ENCODE measurements around the gene ALOX12B. TPM values are rescaled to one million over a fixed set of nuclear protein-coding genes. Genes with fewer than 3 reads are reported as not detected.

The ALOX12B gene
- total RNA-seq, 2 experiments from 2014 or later: 0.20 to 0.38 TPM

DNA sequence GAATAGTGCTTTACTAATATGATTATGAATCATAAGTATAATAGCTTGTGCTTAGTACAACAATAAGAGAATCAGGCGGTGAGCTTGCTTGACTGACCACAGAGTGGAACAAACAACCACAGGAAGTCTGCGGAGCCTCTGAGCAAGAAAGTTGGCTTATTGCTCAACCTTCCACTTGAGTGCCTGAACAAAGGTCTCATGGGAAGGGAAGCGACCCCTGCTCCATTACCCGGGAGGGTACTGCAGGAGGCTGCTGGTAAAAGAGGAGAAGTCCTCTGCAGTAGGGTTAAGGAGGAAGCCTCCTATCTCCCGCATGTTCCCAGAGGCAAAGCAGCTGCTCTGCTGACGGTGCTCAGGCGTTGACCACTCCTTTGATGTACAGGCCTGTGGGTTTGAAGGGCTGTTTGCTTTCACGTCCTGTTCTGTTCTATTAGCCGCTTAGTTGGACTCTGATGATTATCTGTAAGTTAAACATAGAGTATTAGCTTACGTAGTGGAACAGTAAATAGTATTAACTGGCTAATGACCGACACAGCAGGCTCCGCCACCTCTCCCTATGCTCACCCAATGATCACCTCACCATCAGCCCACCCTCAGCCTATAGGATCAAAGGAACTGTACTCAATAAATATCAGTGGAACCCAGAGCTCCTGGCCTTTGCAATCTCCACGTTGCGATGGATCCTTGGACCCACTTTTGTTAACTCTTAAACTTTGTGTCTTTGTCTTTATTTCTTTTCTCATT, 31.1 kb downstream of the ALOX12B start:
- ChIA-PET CTCF (interaction anchor here (1.0 to 8.6 kb wide), 15 partner anchors 10 to 313 kb away, joined by 3 to 149 read pairs (median 7); partner anchors contain the start of genes ALOXE3 and RNF227), POLR2A (interaction anchor here (1.3 to 1.6 kb wide), 4 partner anchors 15 to 117 kb away, joined by 3 to 7 read pairs (median 4); no protein-coding TSS in a partner anchor)
- Mint-ChIP-seq H3K36me3 (ENCODE audit: low read depth) (no peaks in the 10 kb centered on the region), H3K27me3 (peaks cover 45% of the 10 kb centered on the region), H3K27ac (no peak overlapping the region), H3K9me3 (no peaks in the 10 kb centered on the region), H3K4me3 (no peak overlapping the region), H3K4me1 (peaks cover 27% of the 10 kb centered on the region)
- peak; percentile 76 for DNase-seq

DNA sequence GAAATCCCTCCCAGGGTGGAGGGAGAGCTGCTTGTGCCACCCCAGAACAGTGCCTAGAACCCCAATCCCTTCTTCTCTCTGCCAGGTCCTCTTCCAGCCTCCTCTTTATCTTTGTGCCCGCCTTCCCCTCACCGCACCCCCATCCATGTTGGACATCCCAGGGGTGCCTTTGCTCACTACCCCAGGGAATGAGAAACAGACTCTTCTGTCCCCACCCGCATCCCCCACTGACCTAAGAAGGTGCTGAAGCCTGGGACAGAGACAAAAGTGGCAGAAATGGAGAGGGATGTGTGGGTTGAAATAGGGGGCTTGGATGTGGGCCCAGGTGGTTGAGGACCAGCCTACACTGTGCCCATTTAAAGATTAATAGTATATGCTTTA, 31.7 kb downstream of the ALOX12B start:
- Mint-ChIP-seq H3K4me1 (peaks cover 27% of the 10 kb centered on the region), H3K36me3 (ENCODE audit: low read depth) (no peaks in the 10 kb centered on the region), H3K9me3 (no peaks in the 10 kb centered on the region), H3K27me3 (peaks cover 40% of the 10 kb centered on the region), H3K4me3 (no peak overlapping the region), H3K27ac (no peak overlapping the region)
- ChIA-PET CTCF (interaction anchor here (1.0 to 8.6 kb wide), 12 partner anchors 10 to 313 kb away, joined by 3 to 149 read pairs (median 10); partner anchors contain the start of genes ALOXE3 and RNF227), POLR2A (interaction anchor here (0.6 to 1.6 kb wide), 4 partner anchors 14 to 63 kb away, joined by 3 to 7 read pairs (median 4); no protein-coding TSS in a partner anchor)
- DNase-seq: no peak

DNA sequence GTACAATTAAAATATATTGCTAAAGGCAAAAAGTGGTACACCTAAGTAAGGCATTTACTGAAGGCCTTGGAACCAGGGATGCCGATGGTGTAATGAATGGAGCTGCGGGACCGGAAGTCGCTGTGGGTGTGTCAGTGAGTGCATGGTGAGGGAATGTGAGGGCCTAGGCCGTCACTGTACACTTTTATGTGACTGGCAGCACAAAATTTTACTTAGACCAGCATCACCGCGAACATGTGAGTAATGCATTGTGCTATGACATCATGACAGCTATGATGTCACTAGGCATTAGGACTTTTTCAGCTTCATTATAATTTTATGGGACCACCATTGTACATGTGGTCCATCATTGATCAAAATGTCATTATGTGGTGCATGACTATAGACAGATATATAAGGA, 33.9 kb downstream of the ALOX12B start:
- Mint-ChIP-seq H3K9me3 (no peaks in the 10 kb centered on the region), H3K27me3 (peaks cover 19% of the 10 kb centered on the region), H3K4me1 (peaks cover 24% of the 10 kb centered on the region), H3K4me3 (no peak overlapping the region), H3K27ac (no peak overlapping the region), H3K36me3 (ENCODE audit: low read depth) (no peaks in the 10 kb centered on the region)
- DNase-seq: no peak
- ChIA-PET CTCF (interaction anchor here (1.0 kb wide), 1 partner anchor 12 kb away, joined by 3 read pairs; no protein-coding TSS in a partner anchor), POLR2A (interaction anchor here (0.6 kb wide), 1 partner anchor 57 kb away, joined by 3 read pairs; no protein-coding TSS in a partner anchor)

DNA sequence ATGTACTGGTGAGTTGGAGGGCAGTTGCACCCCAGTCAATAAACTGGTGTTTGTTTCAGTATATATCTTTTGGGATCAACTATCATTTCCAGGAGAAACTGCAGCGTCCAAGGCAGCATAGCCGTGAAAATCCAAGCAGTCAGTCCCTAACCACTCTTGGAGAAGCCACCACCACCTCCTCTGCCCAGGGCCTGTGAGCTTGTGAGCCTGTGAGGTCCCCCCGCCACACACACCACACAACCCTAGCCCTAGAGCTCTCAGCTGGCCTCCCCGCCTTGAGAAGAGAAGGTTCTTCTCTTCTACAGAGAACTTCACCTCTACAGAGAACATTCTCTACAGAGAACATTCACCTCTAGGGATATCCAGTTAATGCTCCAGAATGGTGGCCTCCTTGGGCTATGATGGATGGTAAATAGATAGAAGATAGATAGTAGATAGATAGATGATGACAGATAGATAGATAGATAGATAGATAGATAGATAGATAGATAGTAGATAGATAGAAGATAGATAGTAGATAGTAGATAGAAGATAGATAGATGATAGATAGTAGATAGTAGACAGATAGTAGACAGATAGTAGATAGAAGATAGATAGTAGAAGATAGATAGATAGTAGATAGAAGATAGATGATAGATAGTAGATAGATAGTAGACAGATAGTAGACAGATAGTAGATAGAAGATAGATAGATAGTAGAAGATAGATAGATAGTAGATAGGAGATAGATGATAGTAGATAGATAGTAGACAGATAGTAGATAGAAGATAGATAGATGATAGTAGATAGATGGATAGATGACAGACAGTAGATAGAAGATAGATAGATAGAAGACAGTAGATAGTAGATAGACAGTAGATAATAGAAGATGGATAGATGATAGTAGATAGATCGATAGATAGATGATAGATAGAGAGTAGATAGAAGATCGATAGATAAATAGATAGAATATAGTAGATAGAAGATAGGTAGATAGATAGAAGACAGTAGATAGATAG, 35.0 kb downstream of the ALOX12B start:
- Mint-ChIP-seq H3K9me3 (no peaks in the 10 kb centered on the region), H3K4me3 (no peak overlapping the region), H3K27ac (no peak overlapping the region), H3K4me1 (peaks cover 23% of the 10 kb centered on the region), H3K36me3 (ENCODE audit: low read depth) (no peaks in the 10 kb centered on the region), H3K27me3 (peaks cover 16% of the 10 kb centered on the region)
- ChIA-PET CTCF (no interaction called here), POLR2A (no interaction called here)
- DNase-seq: no peak

DNA sequence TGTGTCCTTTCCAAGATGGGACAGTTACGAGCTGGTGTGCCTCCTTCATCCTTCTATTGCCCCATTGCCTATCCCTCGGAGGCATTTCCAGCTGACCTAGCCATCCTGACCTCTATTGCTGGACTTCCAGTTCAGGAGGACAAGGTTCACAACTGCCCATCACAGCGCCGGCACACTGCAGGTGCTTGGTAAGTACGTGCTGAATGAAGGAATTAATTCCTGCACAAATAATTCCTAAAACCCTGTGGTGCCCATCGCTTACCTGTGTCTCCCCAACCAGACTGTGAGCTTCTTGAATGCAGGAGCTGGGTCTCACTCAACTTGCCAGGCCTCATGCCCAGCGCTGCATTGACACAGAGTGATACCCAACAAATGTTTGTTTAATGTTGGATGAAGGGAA, 35.7 kb downstream of the ALOX12B start:
- CTCF ChIA-PET: interaction anchor here (1.0 kb wide), 1 partner anchor 9 kb away, joined by 3 read pairs; no protein-coding TSS in a partner anchor
- no peak overlapping the region for H3K27ac Mint-ChIP-seq
- POLR2A ChIA-PET: no interaction called here

DNA sequence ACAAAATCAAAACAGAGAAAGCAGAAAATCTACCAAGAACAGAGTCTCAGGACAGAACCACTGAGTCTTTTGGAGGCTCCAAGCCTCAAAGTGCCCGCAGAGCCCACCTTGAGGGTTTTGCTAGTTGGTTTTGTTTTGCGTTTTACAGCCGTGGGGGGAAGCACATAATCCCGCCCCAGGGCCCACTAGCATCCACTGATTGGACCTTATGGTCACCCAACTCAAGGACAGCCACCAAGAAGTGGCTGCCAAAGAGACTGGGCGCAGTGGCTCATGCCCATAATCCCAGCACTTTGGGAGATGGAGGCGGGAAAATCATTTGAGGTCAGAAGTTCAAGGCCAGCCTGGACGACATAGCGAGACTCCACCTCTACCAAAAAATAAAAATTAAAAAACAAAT, 38.8 kb downstream of the ALOX12B start:
- no peaks in the 10 kb centered on the region for H3K9me3 Mint-ChIP-seq
- no peak for DNase-seq
- CTCF ChIA-PET: interaction anchor here (0.6 to 1.2 kb wide), 2 partner anchors 11 to 38 kb away, joined by 4 to 6 read pairs; no protein-coding TSS in a partner anchor
- no peaks in the 10 kb centered on the region for H3K4me1 Mint-ChIP-seq
- no peaks in the 10 kb centered on the region for H3K36me3 Mint-ChIP-seq (ENCODE audit: low read depth)
- H3K4me3 Mint-ChIP-seq: no peak overlapping the region
- H3K27ac Mint-ChIP-seq: no peak overlapping the region
- POLR2A ChIA-PET: no interaction called here
- H3K27me3 Mint-ChIP-seq: peaks cover 5% of the 10 kb centered on the region

More for the DNA sequence above, 35.7 kb downstream of the ALOX12B start:
- Mint-ChIP-seq H3K9me3 (no peaks in the 10 kb centered on the region), H3K4me3 (no peak overlapping the region), H3K36me3 (ENCODE audit: low read depth) (no peaks in the 10 kb centered on the region), H3K4me1 (peaks cover 17% of the 10 kb centered on the region), H3K27me3 (peaks cover 9% of the 10 kb centered on the region)
- no peak for DNase-seq

DNA sequence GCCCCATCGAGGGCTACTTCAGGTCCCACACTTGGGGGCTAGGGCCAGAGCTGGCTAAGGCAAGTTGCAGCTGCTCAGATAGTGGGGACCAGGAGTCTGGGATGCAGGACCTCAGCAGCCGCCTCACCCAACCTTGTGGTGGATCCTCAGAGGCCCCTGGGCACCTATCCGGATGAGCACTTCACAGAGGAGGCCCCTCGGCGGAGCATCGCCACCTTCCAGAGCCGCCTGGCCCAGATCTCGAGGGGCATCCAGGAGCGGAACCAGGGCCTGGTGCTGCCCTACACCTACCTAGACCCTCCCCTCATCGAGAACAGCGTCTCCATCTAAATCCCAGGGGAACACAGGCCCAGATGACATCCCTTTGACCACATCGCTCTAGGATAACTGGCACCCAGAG, 39.3 kb downstream of the ALOX12B start:
- CTCF ChIA-PET: interaction anchor here (0.6 kb wide), 1 partner anchor 10 kb away, joined by 3 read pairs; no protein-coding TSS in a partner anchor
- Mint-ChIP-seq H3K4me3 (no peak overlapping the region), H3K4me1 (no peaks in the 10 kb centered on the region), H3K27ac (no peak overlapping the region), H3K27me3 (peaks cover 5% of the 10 kb centered on the region), H3K36me3 (ENCODE audit: low read depth) (no peaks in the 10 kb centered on the region), H3K9me3 (no peaks in the 10 kb centered on the region)
- POLR2A ChIA-PET: interaction anchor here (0.9 kb wide), 1 partner anchor 11 kb away, joined by 3 read pairs; no protein-coding TSS in a partner anchor
- no peak for DNase-seq

DNA sequence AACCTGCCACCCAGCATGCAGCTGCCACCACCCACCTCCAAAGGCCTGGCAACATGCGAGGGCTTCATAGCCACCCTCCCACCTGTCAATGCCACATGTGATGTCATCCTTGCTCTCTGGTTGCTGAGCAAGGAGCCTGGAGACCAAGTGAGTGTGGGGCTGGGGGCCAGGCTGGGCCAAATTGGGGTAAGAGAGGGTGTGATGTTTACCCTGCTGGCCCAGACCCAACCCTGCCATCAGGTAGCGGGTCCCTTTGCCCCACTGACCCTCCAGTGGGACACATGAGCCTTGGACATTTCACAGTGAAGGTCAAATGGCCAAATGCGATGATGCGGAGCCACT, 39.8 kb downstream of the ALOX12B start:
- CTCF ChIA-PET: no interaction called here
- DNase-seq: no peak
- Mint-ChIP-seq H3K9me3 (no peaks in the 10 kb centered on the region), H3K27me3 (peaks cover 5% of the 10 kb centered on the region), H3K36me3 (ENCODE audit: low read depth) (no peaks in the 10 kb centered on the region), H3K27ac (no peak overlapping the region), H3K4me1 (no peaks in the 10 kb centered on the region), H3K4me3 (no peak overlapping the region)
- POLR2A ChIA-PET: interaction anchor here (0.9 kb wide), 1 partner anchor 12 kb away, joined by 3 read pairs; no protein-coding TSS in a partner anchor

DNA sequence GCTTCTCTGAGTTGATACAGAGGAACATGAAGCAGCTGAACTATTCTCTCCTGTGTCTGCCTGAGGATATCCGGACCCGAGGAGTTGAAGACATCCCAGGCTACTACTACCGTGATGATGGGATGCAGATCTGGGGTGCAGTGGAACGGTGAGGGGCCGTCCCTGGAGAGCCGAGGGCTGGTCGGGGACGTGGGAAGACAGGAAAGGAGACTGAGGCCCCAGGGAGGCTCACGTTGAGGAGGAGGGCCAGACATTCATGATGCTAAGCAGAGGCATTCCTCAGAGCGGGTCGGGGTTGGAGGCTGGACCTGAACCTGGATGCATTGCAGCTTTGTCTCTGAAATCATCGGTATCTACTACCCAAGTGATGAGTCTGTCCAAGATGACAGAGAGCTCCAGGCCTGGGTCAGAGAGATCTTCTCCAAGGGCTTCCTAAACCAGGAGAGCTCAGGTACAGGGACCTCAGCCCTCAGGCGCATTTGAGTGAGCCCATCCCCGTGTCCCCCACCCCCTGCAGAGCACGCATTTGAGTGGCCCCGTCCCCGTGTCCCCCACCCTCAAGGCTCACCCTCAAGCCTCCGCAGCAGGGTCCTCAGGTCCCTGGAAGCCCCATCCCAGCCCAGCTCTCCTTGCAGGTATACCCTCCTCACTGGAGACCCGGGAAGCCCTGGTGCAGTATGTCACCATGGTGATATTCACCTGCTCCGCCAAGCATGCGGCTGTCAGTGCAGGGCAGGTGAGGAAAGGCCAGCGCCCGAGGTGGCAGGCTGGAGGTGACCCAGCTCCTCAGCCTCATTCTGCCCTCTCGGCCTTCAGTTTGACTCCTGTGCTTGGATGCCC, 40.4 kb downstream of the ALOX12B start:
- no peak for DNase-seq
- no peak overlapping the region for H3K27ac Mint-ChIP-seq
- no peaks in the 10 kb centered on the region for H3K36me3 Mint-ChIP-seq (ENCODE audit: low read depth)
- H3K27me3 Mint-ChIP-seq: peaks cover 5% of the 10 kb centered on the region
- ChIA-PET POLR2A (no interaction called here), CTCF (interaction anchor here (1.1 kb wide), 1 partner anchor 10 kb away, joined by 4 read pairs; no protein-coding TSS in a partner anchor)
- no peak overlapping the region for H3K4me3 Mint-ChIP-seq
- H3K4me1 Mint-ChIP-seq: no peaks in the 10 kb centered on the region
- no peaks in the 10 kb centered on the region for H3K9me3 Mint-ChIP-seq

DNA sequence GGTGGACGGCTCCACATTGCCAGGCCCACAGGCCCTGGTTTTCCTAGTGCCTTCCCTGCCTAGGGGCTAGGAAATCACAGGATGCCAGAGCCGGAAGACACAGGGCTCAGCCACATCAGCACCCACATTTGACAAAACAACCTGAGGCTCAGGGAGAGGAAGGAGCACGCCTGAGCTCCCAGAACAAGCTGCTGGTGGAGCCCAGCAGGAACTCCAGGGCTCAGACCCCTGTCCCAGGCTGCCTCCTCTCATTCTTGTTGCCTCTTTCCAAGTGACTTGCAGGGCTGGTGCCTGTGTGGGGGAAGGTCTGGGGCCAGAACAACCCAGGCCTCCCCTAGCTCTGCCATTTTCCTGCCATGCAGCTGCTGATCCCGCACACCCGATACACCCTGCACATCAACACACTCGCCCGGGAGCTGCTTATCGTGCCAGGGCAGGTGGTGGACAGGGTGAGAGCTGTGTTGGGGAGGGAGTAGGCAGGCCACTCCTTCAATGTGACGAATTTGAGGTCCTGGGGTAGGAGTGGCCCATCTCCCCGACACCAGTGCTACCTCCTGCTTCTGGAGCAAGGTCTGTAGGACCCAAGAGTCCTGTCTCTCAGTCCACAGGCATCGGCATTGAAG, 41.1 kb downstream of the ALOX12B start:
- POLR2A ChIA-PET: no interaction called here
- Mint-ChIP-seq H3K36me3 (ENCODE audit: low read depth) (no peaks in the 10 kb centered on the region), H3K4me3 (no peak overlapping the region), H3K27me3 (peaks cover 5% of the 10 kb centered on the region), H3K27ac (no peak overlapping the region), H3K9me3 (no peaks in the 10 kb centered on the region), H3K4me1 (no peaks in the 10 kb centered on the region)
- DNase-seq: no peak
- CTCF ChIA-PET: interaction anchor here (1.1 kb wide), 1 partner anchor 9 kb away, joined by 4 read pairs; no protein-coding TSS in a partner anchor

DNA sequence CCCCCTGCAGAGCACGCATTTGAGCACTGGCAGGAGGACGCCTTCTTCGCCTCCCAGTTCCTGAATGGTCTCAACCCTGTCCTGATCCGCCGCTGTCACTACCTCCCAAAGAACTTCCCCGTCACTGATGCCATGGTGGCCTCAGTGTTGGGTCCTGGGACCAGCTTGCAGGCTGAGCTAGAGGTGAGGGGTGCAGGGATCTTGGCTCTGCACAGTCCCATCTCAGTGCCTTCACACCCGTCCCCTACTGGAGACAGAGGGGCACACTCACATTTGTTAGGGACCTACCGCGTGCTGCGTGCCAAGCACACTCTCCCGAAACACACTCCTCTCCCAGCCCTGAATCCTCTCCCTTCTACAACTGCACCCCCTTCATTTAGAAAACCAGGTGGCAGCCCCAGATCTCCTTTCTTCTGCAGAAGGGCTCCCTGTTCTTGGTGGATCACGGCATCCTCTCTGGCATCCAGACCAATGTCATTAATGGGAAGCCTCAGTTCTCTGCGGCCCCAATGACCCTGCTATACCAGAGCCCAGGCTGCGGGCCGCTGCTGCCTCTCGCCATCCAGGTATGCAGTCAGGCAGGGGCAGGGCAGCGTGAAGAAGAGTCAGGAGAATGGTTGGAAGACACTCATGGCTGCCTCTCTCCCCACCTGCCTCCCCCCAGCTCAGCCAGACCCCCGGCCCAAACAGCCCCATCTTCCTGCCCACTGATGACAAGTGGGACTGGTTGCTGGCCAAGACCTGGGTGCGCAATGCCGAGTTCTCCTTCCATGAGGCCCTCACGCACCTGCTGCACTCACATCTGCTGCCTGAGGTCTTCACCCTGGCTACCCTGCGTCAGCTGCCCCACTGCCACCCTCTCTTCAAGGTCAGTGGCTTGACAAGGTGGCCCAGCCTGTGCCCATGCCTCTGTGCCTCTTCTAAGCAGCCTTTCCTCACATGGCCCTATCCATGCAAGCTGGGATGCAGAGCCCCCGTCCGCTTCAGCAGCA, 42.4 kb downstream of the ALOX12B start:
- CTCF ChIA-PET: no interaction called here
- H3K9me3 Mint-ChIP-seq: no peaks in the 10 kb centered on the region
- POLR2A ChIA-PET: no interaction called here
- peaks cover 15% of the 10 kb centered on the region for H3K27me3 Mint-ChIP-seq
- no peaks in the 10 kb centered on the region for H3K36me3 Mint-ChIP-seq (ENCODE audit: low read depth)
- no peak overlapping the region for H3K4me3 Mint-ChIP-seq
- H3K27ac Mint-ChIP-seq: no peak overlapping the region
- no peak for DNase-seq
- no peaks in the 10 kb centered on the region for H3K4me1 Mint-ChIP-seq

Data from activated CD4-positive, alpha-beta memory T cell treated with anti-CD3 and anti-CD28 coated beads, Interleukin-2, amount 10 ng/mL, durations not matched to agents 7 days and 5 days (primary cell).